CD4-positive, CD25-positive, alpha-beta regulatory T cell (primary cell): ENCODE data around the gene ESR1. TPM values are rescaled to one million over a fixed set of nuclear protein-coding genes. Genes with fewer than 3 reads are reported as not detected.

Experiments used
- ATAC-seq, 2 donors: fragments of 150-1000 bp; cut with Tn5 transposase; one replicate each; pipeline ENCODE4 v1.10.0; 2021; ENCODE audit warnings: low read depth in 2 of 2, moderate number of reproducible peaks in 2 of 2, moderate library complexity in 1 of 2
- DNase-seq, 3 donors: peaks; one replicate each; pipeline versions ENCODE4 v3.0.0 to v3.0.0-alpha.2; 2012 to 2022; ENCODE audit warnings: mixed read lengths in 1 of 3
- H3K27ac ChIP-seq: one replicate; pipeline ENCODE4 v1.7.0; 2013; ENCODE audit warnings: mild to moderate bottlenecking, low read length; ENCODE audit not compliant: insufficient read depth, poor library complexity, severe bottlenecking
- H3K27me3 ChIP-seq: one replicate; pipeline ENCODE4 v1.7.0; 2013; ENCODE audit warnings: low read length; ENCODE audit not compliant: control insufficient read depth, insufficient read depth
- H3K36me3 ChIP-seq: one replicate; pipeline ENCODE4 v1.7.0; 2013; ENCODE audit warnings: mild to moderate bottlenecking, low read length, moderate library complexity; ENCODE audit not compliant: control insufficient read depth, insufficient read depth
- H3K4me1 ChIP-seq: 2 replicates; pipeline ENCODE4 v1.7.0; 2013; ENCODE audit warnings: mild to moderate bottlenecking, low read length; ENCODE audit not compliant: insufficient read depth, control insufficient read depth, poor library complexity, severe bottlenecking
- H3K4me3 ChIP-seq: one replicate; pipeline ENCODE4 v1.7.0; 2013; ENCODE audit warnings: low read depth, mild to moderate bottlenecking, low read length, moderate library complexity
- H3K9me3 ChIP-seq, 2 experiments: 1 replicate in 1 of 2; 2 replicates in 1 of 2; pipeline ENCODE4 v1.7.0; 2013; ENCODE audit warnings: low read length in 2 of 2, mild to moderate bottlenecking in 1 of 2, moderate library complexity in 1 of 2; ENCODE audit not compliant: control insufficient read depth in 2 of 2
- H3K27ac Mint-ChIP-seq, 3 donors: one replicate each; pipeline ENCODE4 v1.8.0; 2020 to 2022; ENCODE audit warnings: mild to moderate bottlenecking in 3 of 3, mixed read lengths in 3 of 3, moderate library complexity in 2 of 3
- H3K27me3 Mint-ChIP-seq: one replicate; pipeline ENCODE4 v1.8.0; 2022; ENCODE audit warnings: mild to moderate bottlenecking, mixed read lengths
- H3K36me3 Mint-ChIP-seq: one replicate; pipeline ENCODE4 v1.8.0; 2020; ENCODE audit warnings: mixed read lengths
- H3K4me1 Mint-ChIP-seq, 4 donors: one replicate each; pipeline ENCODE4 v1.8.0; 2020 to 2022; ENCODE audit warnings: mixed read lengths in 4 of 4, mild to moderate bottlenecking in 1 of 4
- H3K4me3 Mint-ChIP-seq, 4 donors: one replicate each; pipeline ENCODE4 v1.8.0; 2020 to 2022; ENCODE audit warnings: mild to moderate bottlenecking in 4 of 4, mixed read lengths in 4 of 4, moderate library complexity in 3 of 4
- H3K9me3 Mint-ChIP-seq, 7 donors: one replicate each; pipeline ENCODE4 v1.8.0; 2020 to 2022; ENCODE audit warnings: mixed read lengths in 7 of 7, mild to moderate bottlenecking in 3 of 7, moderate library complexity in 2 of 7
- polyA plus RNA-seq, 4 donors: library from polyadenylated mRNA; unstranded; fragments of 300-500 nt; fragmentation: Illumina TruSeq; gene quantifications; one replicate each; pipeline ENCODE4 v1.2.3, GENCODE V29; 2021
- total RNA-seq: library from RNA; stranded (reverse); gene quantifications from one replicate; pipeline ENCODE4 v1.2.3, GENCODE V29; 2022

Gene ESR1
- total and polyA plus RNA-seq, 5 donors from 2014 or later, result 0.18 to 4.7 (median 0.68) TPM

GRCh38 chr6:151822252-151823111, 15.0 kb downstream of the ESR1 start:
- DNase-seq (no peak), ATAC-seq (no peak)
- Histone ChIP-seq H3K4me3 (no peak overlapping the region), H3K27ac (no peak overlapping the region), H3K4me1 (no peaks in the 10 kb centered on the region), H3K9me3 (no peaks in the 10 kb centered on the region), H3K27me3 (no peaks in the 10 kb centered on the region), H3K36me3 (no peaks in the 10 kb centered on the region)
- Mint-ChIP-seq H3K36me3 (peaks cover 3% of the 10 kb centered on the region), H3K4me1 (no peaks in the 10 kb centered on the region), H3K4me3 (no peak overlapping the region), H3K27ac (no peak overlapping the region), H3K9me3 (peaks cover 0 to 3% (median 1%) of the 10 kb centered on the region in 7 donors), H3K27me3 (no peaks in the 10 kb centered on the region)

GRCh38 chr6:151826517-151827142, 19.1 kb downstream of the ESR1 start:
- Histone ChIP-seq H3K36me3 (no peaks in the 10 kb centered on the region), H3K4me1 (no peaks in the 10 kb centered on the region), H3K4me3 (no peak overlapping the region), H3K9me3 (no peaks in the 10 kb centered on the region), H3K27me3 (no peaks in the 10 kb centered on the region), H3K27ac (no peak overlapping the region)
- no peak overlapping the region for H3K4me3 Mint-ChIP-seq
- H3K27me3 Mint-ChIP-seq, result peaks cover 7% of the 10 kb centered on the region
- DNase-seq, result no peak
- ATAC-seq, result no peak
- H3K36me3 Mint-ChIP-seq, result peaks cover 3% of the 10 kb centered on the region
- no peak overlapping the region for H3K27ac Mint-ChIP-seq
- H3K9me3 Mint-ChIP-seq, result peaks cover 0 to 2% (median 2%) of the 10 kb centered on the region in 7 donors
- peaks cover 0 to 5% (median under 1%) of the 10 kb centered on the region in 4 donors for H3K4me1 Mint-ChIP-seq

DNA sequence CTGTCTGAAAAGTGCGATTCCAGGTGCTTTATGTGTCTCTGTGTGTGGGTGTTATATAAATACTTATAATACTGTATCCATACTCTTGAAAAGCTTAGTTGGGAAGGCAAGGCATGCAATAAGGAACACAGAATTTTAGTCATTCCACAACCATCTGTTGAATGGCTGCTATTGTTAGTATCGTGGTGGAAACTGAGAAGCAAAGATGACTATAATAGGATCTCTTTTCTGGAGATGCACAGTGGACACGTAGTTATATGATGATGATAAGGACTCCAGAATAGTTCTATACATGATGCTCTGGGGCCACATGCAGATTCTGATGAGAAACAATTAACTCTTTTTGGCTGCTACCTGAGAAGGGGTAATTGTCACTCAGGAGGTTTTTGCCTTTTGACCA, 25.2 kb downstream of the ESR1 start:
- Histone ChIP-seq H3K4me1 (no peaks in the 10 kb centered on the region), H3K27me3 (no peaks in the 10 kb centered on the region), H3K4me3 (no peak overlapping the region), H3K9me3 (no peaks in the 10 kb centered on the region), H3K36me3 (no peaks in the 10 kb centered on the region), H3K27ac (no peak overlapping the region)
- Mint-ChIP-seq H3K9me3 (peaks cover 0 to 5% (median 0%) of the 10 kb centered on the region in 7 donors), H3K36me3 (no peaks in the 10 kb centered on the region), H3K27ac (no peak overlapping the region), H3K4me1 (peaks cover 0 to 5% (median 3%) of the 10 kb centered on the region in 4 donors), H3K27me3 (peaks cover 7% of the 10 kb centered on the region), H3K4me3 (no peak overlapping the region)
- no peak for DNase-seq
- no peak for ATAC-seq

GRCh38 chr6:151835396-151835795, 27.9 kb downstream of the ESR1 start:
- Histone ChIP-seq H3K9me3 (no peaks in the 10 kb centered on the region), H3K27ac (no peak overlapping the region), H3K36me3 (no peaks in the 10 kb centered on the region), H3K4me3 (no peak overlapping the region), H3K27me3 (no peaks in the 10 kb centered on the region), H3K4me1 (no peaks in the 10 kb centered on the region)
- DNase-seq (no peak), ATAC-seq (no peak)
- H3K4me1 Mint-ChIP-seq, result peaks cover 0 to 4% (median 0%) of the 10 kb centered on the region in 4 donors
- H3K36me3 Mint-ChIP-seq, result no peaks in the 10 kb centered on the region
- no peak overlapping the region for H3K27ac Mint-ChIP-seq
- no peaks in the 10 kb centered on the region for H3K27me3 Mint-ChIP-seq
- peaks cover 0 to 5% (median 0%) of the 10 kb centered on the region in 7 donors for H3K9me3 Mint-ChIP-seq
- H3K4me3 Mint-ChIP-seq, result no peak overlapping the region

GRCh38 chr6:151837223-151837622, 29.7 kb downstream of the ESR1 start:
- no peaks in the 10 kb centered on the region for H3K4me1 ChIP-seq

GRCh38 chr6:151842816-151843215, 35.3 kb downstream of the ESR1 start:
- H3K4me3 ChIP-seq, result no peak overlapping the region
- H3K27ac ChIP-seq, result no peak overlapping the region
- no peaks in the 10 kb centered on the region for H3K27me3 ChIP-seq
- Mint-ChIP-seq H3K4me1 (no peaks in the 10 kb centered on the region), H3K4me3 (no peak overlapping the region), H3K27me3 (no peaks in the 10 kb centered on the region), H3K9me3 (peaks cover 0 to 4% (median 0%) of the 10 kb centered on the region in 7 donors), H3K27ac (no peak overlapping the region), H3K36me3 (peaks cover 7% of the 10 kb centered on the region)
- H3K36me3 ChIP-seq, result peaks cover 3% of the 10 kb centered on the region
- no peak for ATAC-seq
- H3K4me1 ChIP-seq, result no peaks in the 10 kb centered on the region
- DNase-seq, result no peak
- H3K9me3 ChIP-seq, result no peaks in the 10 kb centered on the region

More at GRCh38 chr6:151837223-151837622, 29.7 kb downstream of the ESR1 start:
- no peaks in the 10 kb centered on the region for H3K27me3 Mint-ChIP-seq
- no peaks in the 10 kb centered on the region for H3K36me3 ChIP-seq
- no peaks in the 10 kb centered on the region for H3K27me3 ChIP-seq
- no peak overlapping the region for H3K4me3 ChIP-seq
- no peaks in the 10 kb centered on the region for H3K9me3 ChIP-seq
- peaks cover 0 to 5% (median 0%) of the 10 kb centered on the region in 7 donors for H3K9me3 Mint-ChIP-seq
- no peak overlapping the region for H3K27ac Mint-ChIP-seq
- H3K27ac ChIP-seq, result no peak overlapping the region
- H3K4me3 Mint-ChIP-seq, result no peak overlapping the region
- H3K36me3 Mint-ChIP-seq, result no peaks in the 10 kb centered on the region
- DNase-seq (no peak), ATAC-seq (no peak)
- peaks cover 0 to 4% (median 0%) of the 10 kb centered on the region in 4 donors for H3K4me1 Mint-ChIP-seq

DNA sequence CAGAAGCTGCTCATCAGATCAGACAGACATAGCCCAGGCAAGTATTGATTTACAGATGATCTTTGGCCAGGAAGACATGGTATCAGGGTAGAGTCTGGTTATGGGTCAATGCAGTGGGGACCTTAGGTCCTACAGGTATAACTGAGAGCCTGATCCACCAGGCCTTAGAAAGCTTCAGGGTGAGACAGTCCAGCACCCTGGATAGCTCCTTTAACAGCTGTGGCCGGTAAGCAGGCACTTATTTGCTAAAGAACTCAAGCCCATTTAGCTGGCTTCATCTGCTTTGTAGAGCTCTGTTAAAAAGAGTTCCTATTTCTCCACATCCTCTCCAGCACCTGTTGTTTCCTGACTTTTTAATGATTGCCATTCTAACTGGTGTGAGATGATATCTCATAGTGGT, 39.6 kb downstream of the ESR1 start:
- Mint-ChIP-seq H3K9me3 (peaks cover 0 to 3% (median 0%) of the 10 kb centered on the region in 7 donors), H3K4me3 (no peak overlapping the region), H3K27me3 (no peaks in the 10 kb centered on the region), H3K27ac (no peak overlapping the region), H3K4me1 (no peaks in the 10 kb centered on the region), H3K36me3 (peaks cover 7% of the 10 kb centered on the region)
- ATAC-seq, result no peak
- H3K27ac ChIP-seq, result no peak overlapping the region
- H3K9me3 ChIP-seq, result no peaks in the 10 kb centered on the region
- peak in 1 of 3 donors; percentile 12 for DNase-seq
- H3K4me3 ChIP-seq, result no peak overlapping the region
- no peaks in the 10 kb centered on the region for H3K4me1 ChIP-seq
- peaks cover 3% of the 10 kb centered on the region for H3K36me3 ChIP-seq
- no peaks in the 10 kb centered on the region for H3K27me3 ChIP-seq
